Spleen (tissue), 7 donors: Measurements from ENCODE around the gene CMPK2.

Experiments used
- CTCF ChIP-seq, 11 experiments: fragments of 200-600 bp in 7 of 11; fragments of 450-650 bp in 4 of 11; sonication (generic) in 4 of 11; IDR thresholded peaks in 8 of 11; conservative IDR thresholded peaks in 3 of 11; 1 replicate in 7 of 11; 2 replicates in 4 of 11; pipeline versions ENCODE4 v1.4.0 to v1.8.0; 2016 to 2021; ENCODE audit warnings: antibody characterized with exemption in 11 of 11, inconsistent platforms in 4 of 11, mild to moderate bottlenecking in 1 of 11
- POLR2A ChIP-seq, 3 donors: fragments of 450-650 bp; IDR thresholded peaks; one replicate each; pipeline ENCODE4 v1.5.1; 2017; ENCODE audit warnings: antibody characterized with exemption in 3 of 3, mild to moderate bottlenecking in 1 of 3
- donor health status: DM: no; HTN: no; CAD: no; lungs with moderate emphysema.
- donor health status: DM: no; HTN: no; CAD: no.
- donor health status: DM: no; HTN: no; CAD: no.

- TF ChIP-seq CTCF (IDR thresholded peaks at IDR 0.05 in 8 of 11, conservative IDR thresholded peaks at IDR 0.05 in 3 of 11) (peak in 1 of 11 experiments; percentile 7), POLR2A (IDR thresholded peaks at IDR 0.05) (no peak)
These were observed 49.7 kb upstream of the CMPK2 start for GRCh38 chr2:6915399-6915798.
